GM12878 (cell line): ENCODE results near the gene MYH9. TPM values are rescaled to one million over a fixed set of nuclear protein-coding genes. Genes with fewer than 3 reads are reported as not detected.

Experiments used
- ATAC-seq: fragments of 200-7000 bp; cut with Tn5 transposase; 3 replicates; pipeline ENCODE4 v1.9.1; 2020; ENCODE audit warnings: mild to moderate bottlenecking, moderate library complexity
- BruUV-seq: library from RNA; stranded (reverse); fragments of 400-500 nt; replicated peaks from 2 replicates; lab custom pipeline; 2021; lab: Mats Ljungman, UMichigan
- CTCF ChIA-PET: fragments of 300-600 bp; sonication (Branson Sonifier 250); formaldehyde crosslinking; extraction: SDS; loops from one replicate; lab custom pipeline; 2021; ENCODE audit warnings: inconsistent platforms; lab: Yijun Ruan, JAX
- POLR2A ChIA-PET: fragments of 350-600 bp; formaldehyde crosslinking; extraction: SDS; loops from one replicate; lab custom pipeline; 2021; ENCODE audit warnings: inconsistent platforms; lab: Charles Lee
- RAD21 ChIA-PET: fragments of 300-600 bp; sonication (Branson Sonifier 250); formaldehyde crosslinking; loops from one replicate; lab custom pipeline; 2023; ENCODE audit warnings: antibody characterized with exemption; ENCODE audit not compliant: unreplicated experiment; lab: Charles Lee
- SMC1A ChIA-PET: fragments of 300-600 bp; sonication (Branson Sonifier 250); formaldehyde crosslinking; loops from one replicate; lab custom pipeline; 2023; ENCODE audit not compliant: unreplicated experiment, uncharacterized antibody; lab: Charles Lee
- DNase-seq: peaks from one replicate; pipeline ENCODE4 v3.0.0-alpha.2; 2011; ENCODE audit warnings: low read depth, low spot score
- FAIRE-seq: peaks from 3 replicates; lab custom pipeline; 2011; peaks lifted over from hg19 to GRCh38; lab: Jason Lieb, UNC
- H2AFZ ChIP-seq: 2 replicates; pipeline ENCODE4 v1.6.0; 2011; ENCODE audit warnings: low read depth, low read length, control low read depth; ENCODE audit not compliant: control insufficient read depth
- H3K27ac ChIP-seq: 2 replicates; pipeline ENCODE4 v1.5.1; 2011; ENCODE audit warnings: control low read depth; ENCODE audit not compliant: control insufficient read depth, insufficient read depth
- H3K27me3 ChIP-seq, 2 experiments: replicated peaks in 1 of 2; 2 replicates each; pipeline versions ENCODE4 v1.6.0 to v1.6.1; 2011; ENCODE audit warnings: low read length in 1 of 2; ENCODE audit not compliant: control insufficient read depth in 2 of 2, insufficient read depth in 2 of 2
- H3K36me3 ChIP-seq, 2 experiments: 2 replicates each; pipeline ENCODE4 v1.5.1; 2011; ENCODE audit warnings: low read length in 1 of 2; ENCODE audit not compliant: control insufficient read depth in 2 of 2, insufficient read depth in 2 of 2
- H3K4me1 ChIP-seq: 2 replicates; pipeline ENCODE4 v1.6.1; 2011; ENCODE audit warnings: mild to moderate bottlenecking, low read length, moderate library complexity, mixed read lengths; ENCODE audit not compliant: control insufficient read depth, insufficient read depth
- H3K4me2 ChIP-seq: 2 replicates; pipeline ENCODE4 v1.6.0; 2011; ENCODE audit warnings: control low read depth; ENCODE audit not compliant: control insufficient read depth, insufficient read depth
- H3K4me3 ChIP-seq: fragments of 200-600 bp; sonication (generic); 2 replicates; pipeline ENCODE4 v1.5.1; 2016
- H3K79me2 ChIP-seq: 2 replicates; pipeline ENCODE4 v1.6.0; 2011; ENCODE audit warnings: low read length; ENCODE audit not compliant: control insufficient read depth, insufficient read depth
- H3K9ac ChIP-seq: 2 replicates; pipeline ENCODE4 v1.8.0; 2011; ENCODE audit warnings: low read length, control low read depth, mixed read lengths; ENCODE audit not compliant: control insufficient read depth, insufficient read depth
- H3K9me3 ChIP-seq: replicated peaks from 3 replicates; pipeline ENCODE4 v1.5.1; 2011; ENCODE audit warnings: mild to moderate bottlenecking, low read length; ENCODE audit not compliant: control insufficient read depth, insufficient read depth
- H4K20me1 ChIP-seq: 2 replicates; pipeline ENCODE4 v1.6.0; 2011; ENCODE audit not compliant: control insufficient read depth, insufficient read depth
- BCLAF1 ChIP-seq: fragments of 450-650 bp; IDR thresholded peaks from 2 replicates; pipeline ENCODE4 v1.6.1; 2017; ENCODE audit warnings: antibody characterized with exemption, mild to moderate bottlenecking, moderate library complexity
- CBFB ChIP-seq: IDR thresholded peaks from 2 replicates; pipeline ENCODE4 v1.6.1; 2016; ENCODE audit warnings: antibody characterized with exemption, low read depth
- FOXM1 ChIP-seq: IDR thresholded peaks from 2 replicates; pipeline ENCODE4 v1.6.1; 2012; ENCODE audit warnings: low read depth, mild to moderate bottlenecking, inconsistent platforms, low read length, moderate library complexity
- MEF2B ChIP-seq: fragments of 450-650 bp; IDR thresholded peaks from 2 replicates; pipeline ENCODE4 v1.6.1; 2018; ENCODE audit warnings: mild to moderate bottlenecking, moderate library complexity; ENCODE audit not compliant: partially characterized antibody, poor library complexity, severe bottlenecking
- MLLT1 ChIP-seq: fragments of 450-650 bp; IDR thresholded peaks from 2 replicates; pipeline ENCODE4 v1.6.1; 2016; ENCODE audit warnings: mild to moderate bottlenecking
- POLR2AphosphoS5 ChIP-seq: IDR thresholded peaks from 2 replicates; pipeline ENCODE4 v1.6.1; 2011; ENCODE audit warnings: mild to moderate bottlenecking, low read length, inconsistent platforms
- SKIL ChIP-seq: fragments of 450-650 bp; IDR thresholded peaks from 2 replicates; pipeline ENCODE4 v1.6.1; 2017; ENCODE audit warnings: mild to moderate bottlenecking, low read depth, inconsistent platforms; ENCODE audit not compliant: poor library complexity, severe bottlenecking
- WGBS: methylation state at CpG from one replicate; pipeline ENCODE4 v1.1.6; 2016; ENCODE audit warnings: low lambda C conversion rate; ENCODE audit not compliant: insufficient replicate concordance, insufficient coverage; ENCODE audit errors: missing lambda C conversion rate; 5-methylcytosine and 5-hydroxymethylcytosine counted together
- in situ Hi-C: fragments of 300-500 bp; cut with MboI; formaldehyde crosslinking; loops from 9 replicates; pipeline ENCODE4 v1.14.3; 2018; ENCODE audit warnings: mixed read lengths
- intact Hi-C: fragments of 100-400 bp; cut with micrococcal nuclease; formaldehyde crosslinking; loops from one replicate; pipeline ENCODE4 v1.14.2; 2022; ENCODE audit not compliant: unreplicated experiment
- polyA plus RNA-seq, 11 experiments: library from polyadenylated mRNA; depleted of rRNA in 4 of 11; unstranded in 6 of 11; stranded (reverse) in 5 of 11; fragments of >200 nt; fragmentation: Nextera tagmentation in 4 of 11; fragmentation: Illumina TruSeq in 1 of 11; extraction: Ambion mirVana in 4 of 11; extraction: Trizol in 1 of 11; gene quantifications; 1 replicate in 1 of 11; 2 replicates in 10 of 11; pipeline versions ENCODE4 v1.2.1 to v1.2.3, GENCODE V29; 2011 to 2016; ENCODE audit warnings: inconsistent platforms in 2 of 11, missing spikeins in 2 of 11, low read depth in 1 of 11
- total RNA-seq, 4 experiments: library from RNA; depleted of rRNA in 3 of 4; stranded (reverse); fragments of >200 nt in 3 of 4; fragmentation: Illumina TruSeq in 1 of 4; extraction: Trizol in 1 of 4; gene quantifications; 2 replicates each; pipeline versions ENCODE4 v1.2.1 to v1.2.3, GENCODE V29; 2013 to 2021

Gene MYH9
- total and polyA plus RNA-seq, 10 of the 15 experiments (the other 5 are each of a cell fraction or from before 2014, with no cell fraction given) = 5.1 to 525 (median 145) TPM

GRCh38 chr22:36375071-36375980, 12.4 kb downstream of the MYH9 start (continued):
- TF ChIP-seq MEF2B (no peak), CBFB (no peak)

GRCh38 chr22:36374603-36375024, 13.2 kb downstream of the MYH9 start:
- WGBS = 58% methylated on average over 11 of the region's 11 CpGs
- no peaks in the 10 kb centered on the region for H3K9me3 ChIP-seq
- DNase-seq (no peak), FAIRE-seq (no peak), ATAC-seq (no peak)
- no peak overlapping the region for H2AFZ ChIP-seq
- ChIA-PET SMC1A (interaction anchor here (0.6 to 1.4 kb wide), 2 partner anchors 9 to 171 kb away, joined by 4 to 7 read pairs; no protein-coding TSS in a partner anchor), POLR2A (interaction anchor here (0.6 kb wide), 1 partner anchor 29 kb away, joined by 5 read pairs; no protein-coding TSS in a partner anchor), CTCF (no interaction called here), RAD21 (no interaction called here)
- peak; percentile 20; the same call in 1 of the 2 replicates for TF ChIP-seq POLR2AphosphoS5
- no peak for TF ChIP-seq FOXM1
- no peak for TF ChIP-seq SKIL
- no peak for TF ChIP-seq MLLT1
- no peak for TF ChIP-seq BCLAF1
- TF ChIP-seq MEF2B = no peak
- H3K4me2 ChIP-seq = peak overlapping the region; percentile 50; the same call in 1 of the 2 replicates
- H3K27ac ChIP-seq = no peak overlapping the region; the same call in 1 of the 2 replicates
- no TSS peak for BruUV-seq
- H3K4me1 ChIP-seq = peaks cover 86% of the 10 kb centered on the region
- no peak overlapping the region for H3K4me3 ChIP-seq
- H3K9ac ChIP-seq = no peak overlapping the region
- H3K79me2 ChIP-seq = peaks cover 96% of the 10 kb centered on the region
- peaks cover 20% of the 10 kb centered on the region for H4K20me1 ChIP-seq
- intact Hi-C loops (no loop called here), in situ Hi-C loops (no loop called here)
- peaks cover 19 to 20% of the 10 kb centered on the region in 2 experiments; a peak in 3 of 4 replicates for H3K36me3 ChIP-seq
- H3K27me3 ChIP-seq = no peaks in the 10 kb centered on the region
